Kasumi-1 (cell line): ENCODE measurements around the gene CCDC69.
"Not testable (repeated sequence)": the region's sequence is repeated elsewhere in the genome, so short reads cannot be mapped to it uniquely, and the experiment has no call there.

Experiments used
- DNase-seq, 2 experiments: peaks; one replicate each; lab custom pipeline; 2025; lab: John Stamatoyannopoulos, UW

The CCDC69 gene

DNA sequence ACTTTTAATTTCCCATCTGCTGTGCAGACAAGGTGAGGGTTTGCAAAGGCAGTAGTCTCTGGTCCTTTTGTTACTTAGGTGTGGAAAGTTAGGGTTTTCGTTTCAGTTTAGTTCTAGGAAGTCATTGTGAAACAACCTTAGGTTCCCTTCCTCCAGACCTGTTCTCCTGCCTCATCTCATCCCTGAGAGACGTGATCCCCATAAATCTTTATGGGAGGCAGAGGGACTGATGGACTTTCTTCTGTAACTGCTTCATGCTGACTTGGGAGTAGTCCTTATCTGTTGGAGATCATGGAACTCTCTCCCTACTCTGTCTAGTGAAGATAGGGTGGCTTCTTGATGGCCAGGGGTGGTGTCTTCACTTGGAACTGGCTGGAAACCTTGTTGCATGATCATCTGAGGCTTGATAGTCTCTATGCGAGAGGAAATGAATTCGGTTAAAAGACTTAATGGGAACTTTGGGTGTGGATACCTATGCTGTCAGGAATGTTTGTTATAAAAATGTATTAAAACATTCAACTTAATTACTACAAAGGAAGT is 21.9 kb upstream of the CCDC69 start:
- no peak for DNase-seq

DNA sequence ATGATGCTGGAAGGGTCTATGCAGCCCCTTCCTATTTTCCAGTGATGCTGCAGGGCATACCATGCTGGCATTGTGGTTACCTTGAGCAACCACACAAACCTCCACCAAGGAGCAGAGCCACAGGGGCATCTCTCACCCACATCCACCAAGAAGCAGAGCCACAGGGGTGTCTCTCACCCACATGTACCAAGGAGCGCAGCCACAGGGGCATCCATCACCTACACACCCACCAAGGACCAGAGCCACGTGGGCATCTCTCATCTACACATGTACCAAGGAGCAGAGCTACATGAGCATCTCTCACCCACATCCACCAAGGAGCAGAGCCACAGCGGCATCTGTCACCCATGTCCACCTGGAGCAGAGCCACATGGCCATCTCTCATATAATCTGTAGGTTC is 20.3 kb upstream of the CCDC69 start:
- no peak for DNase-seq

DNA sequence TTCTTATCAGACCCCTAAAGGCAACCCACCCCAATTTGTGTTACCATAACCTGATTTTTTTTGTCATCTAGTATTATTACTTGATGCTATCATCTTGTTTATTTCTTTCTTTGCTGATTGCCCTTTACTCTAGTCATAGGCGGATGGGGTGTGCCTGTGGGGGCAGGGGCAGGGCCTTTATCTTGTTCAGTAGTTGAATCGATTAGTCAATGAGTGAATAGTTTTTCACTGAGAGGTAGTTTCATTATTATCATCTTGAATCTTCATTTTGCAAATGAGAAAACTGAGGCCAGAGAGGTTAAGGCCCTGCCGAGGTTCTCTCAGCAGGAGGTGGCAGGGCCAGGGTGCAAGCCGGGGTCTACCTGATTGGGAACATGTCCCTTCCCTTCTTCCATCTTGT is 19.7 kb upstream of the CCDC69 start:
- no peak for DNase-seq

DNA sequence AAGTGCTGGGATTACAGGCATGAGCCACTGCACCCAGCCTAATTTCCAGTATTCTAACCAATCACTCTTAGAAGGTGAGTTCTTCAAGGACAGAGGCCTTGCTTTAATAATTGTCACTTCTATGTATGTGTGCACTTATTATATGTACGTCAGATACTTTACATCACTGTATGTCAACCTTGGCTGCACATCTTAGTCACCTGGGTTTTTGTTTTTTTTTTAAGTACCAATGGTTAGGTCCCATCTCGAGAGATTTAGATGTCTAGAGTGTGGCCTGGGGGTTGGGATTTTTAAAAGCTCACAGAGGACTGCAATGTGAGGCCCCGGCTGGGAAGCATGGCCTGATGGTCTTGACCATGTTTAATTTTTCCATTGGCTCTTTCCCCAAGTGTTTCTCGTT is 19.2 kb upstream of the CCDC69 start:
- DNase-seq = no peak

DNA sequence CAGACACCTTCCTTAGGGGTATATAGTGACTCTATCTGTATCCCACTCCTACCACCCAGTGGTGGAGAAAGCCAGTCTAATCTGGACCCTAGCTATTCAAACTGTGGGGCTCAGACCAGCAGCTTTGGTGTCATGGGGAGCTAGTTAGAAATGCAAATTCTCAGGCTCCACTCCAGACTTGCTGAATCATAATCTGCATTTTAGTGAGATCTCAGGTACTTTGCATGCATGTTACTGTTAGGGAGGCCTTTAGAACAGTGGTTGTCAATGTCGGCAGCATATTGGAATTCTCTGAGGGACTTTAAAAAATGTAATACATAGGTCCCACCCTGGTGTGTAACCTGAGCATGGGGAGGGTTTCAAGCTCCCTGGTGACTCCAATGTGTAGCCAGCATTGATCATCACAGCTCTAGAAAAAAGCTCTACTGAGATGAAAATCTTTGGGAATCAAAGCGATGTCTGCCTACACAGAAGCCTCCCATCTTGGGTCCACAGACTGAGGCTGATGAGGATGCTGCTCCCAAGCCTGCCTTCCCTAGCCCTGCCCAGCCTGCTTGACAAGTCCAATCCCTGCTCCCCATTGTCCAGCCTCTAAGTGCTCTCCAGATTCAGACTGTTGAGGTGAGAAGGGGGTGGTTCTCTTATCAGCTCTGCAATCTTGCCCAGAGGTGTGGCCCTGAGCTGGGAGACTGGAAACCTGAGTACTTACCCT is 17.2 kb upstream of the CCDC69 start:
- DNase-seq = no peak

DNA sequence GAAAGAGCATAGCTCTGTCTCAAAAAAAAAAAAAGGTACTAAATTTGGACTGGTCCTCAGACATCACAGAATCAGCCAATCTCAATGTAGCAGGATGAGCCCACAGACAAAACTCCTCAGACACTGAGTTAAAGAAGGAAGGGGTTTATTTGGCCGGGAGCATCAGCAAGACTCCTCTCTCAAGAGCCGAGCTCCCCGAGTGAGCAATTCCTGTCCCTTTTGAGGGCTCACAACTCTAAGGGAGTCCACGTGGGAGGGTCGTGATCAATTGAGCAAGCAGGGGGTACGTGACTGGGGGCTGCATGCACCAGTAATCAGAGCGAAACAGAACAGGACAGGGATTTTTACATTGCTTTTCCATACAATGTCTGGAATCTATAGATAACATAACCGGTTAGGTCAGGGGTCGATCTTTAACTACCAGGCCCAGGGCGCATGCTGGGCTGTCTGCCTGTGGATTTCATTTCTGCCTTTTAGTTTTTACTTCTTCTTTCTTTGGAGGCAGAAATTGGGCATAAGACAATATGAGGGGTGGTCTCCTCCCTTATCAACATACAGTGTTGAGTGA is 16.5 kb upstream of the CCDC69 start:
- not testable (repeated sequence) for DNase-seq

DNA sequence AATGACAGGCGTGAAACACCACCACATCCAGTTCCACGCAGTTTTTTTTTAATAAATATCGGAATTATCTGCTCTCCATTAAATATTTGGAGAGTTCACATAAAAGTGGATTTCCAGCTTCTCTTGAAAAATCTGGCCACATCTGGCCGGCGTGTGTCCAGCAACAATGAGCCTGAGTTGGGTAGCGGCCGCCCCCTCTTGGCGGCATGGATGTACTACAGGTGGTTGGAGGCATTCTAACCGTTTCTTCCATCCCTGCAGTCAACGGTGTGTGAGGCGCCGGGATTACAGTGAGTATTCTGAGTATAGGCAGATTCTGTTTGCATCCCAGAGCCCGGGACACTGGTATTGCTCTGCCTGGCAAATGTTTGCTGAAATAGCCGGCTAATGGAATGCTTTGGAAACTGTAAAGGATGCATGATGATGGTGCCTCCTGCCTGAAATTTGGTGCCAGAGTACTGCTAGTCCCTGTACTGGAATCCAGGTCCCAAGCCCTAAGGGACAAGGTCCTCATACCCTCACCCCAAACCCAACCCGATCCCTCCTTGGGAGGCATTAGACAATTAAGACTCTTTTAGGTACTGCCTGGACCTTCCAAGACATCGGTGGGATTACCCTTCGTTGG is 15.5 kb upstream of the CCDC69 start:
- DNase-seq = peak; percentile 60 to 62

DNA sequence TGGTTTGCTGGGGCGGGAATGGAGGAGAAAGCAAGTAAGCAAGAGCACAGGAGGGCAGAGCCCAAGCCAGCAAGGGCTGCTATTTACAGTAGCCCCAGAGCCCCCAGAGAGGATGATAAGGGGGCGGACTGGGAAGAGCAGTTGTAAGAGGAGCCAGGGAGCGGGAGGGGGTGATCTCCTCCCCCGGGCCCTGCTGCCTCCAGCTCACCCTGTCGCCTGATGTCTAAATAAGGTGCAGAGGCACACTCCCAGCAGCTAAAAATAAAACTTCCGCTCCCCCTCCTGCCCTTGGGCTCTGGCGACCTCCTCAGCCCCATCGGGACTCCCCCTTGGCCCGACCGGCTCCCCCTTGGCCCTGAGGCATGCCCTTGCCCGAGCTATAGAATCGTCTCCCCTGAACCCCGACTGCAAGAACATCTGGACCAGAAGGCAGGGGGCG is 14.4 kb upstream of the CCDC69 start:
- DNase-seq = peak; percentile 18 to 20

DNA sequence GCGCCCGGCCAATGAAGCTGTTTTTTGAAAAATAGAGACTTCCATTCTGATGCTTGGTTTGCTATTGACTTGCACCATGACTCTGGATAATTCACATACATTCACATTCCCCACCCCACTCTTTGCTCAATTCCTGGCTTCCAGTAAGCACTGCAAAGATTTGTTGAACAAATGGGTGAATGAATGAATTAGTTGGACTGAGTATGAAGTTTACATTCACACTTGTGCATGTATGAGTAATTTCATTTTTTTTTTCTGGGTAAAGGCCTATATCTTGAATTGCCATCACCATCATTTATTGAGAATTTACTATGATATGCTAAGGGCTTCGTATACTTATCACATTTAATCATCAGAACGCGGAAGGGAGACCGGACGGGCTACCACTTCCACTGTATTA is 13.8 kb upstream of the CCDC69 start:
- no peak for DNase-seq

DNA sequence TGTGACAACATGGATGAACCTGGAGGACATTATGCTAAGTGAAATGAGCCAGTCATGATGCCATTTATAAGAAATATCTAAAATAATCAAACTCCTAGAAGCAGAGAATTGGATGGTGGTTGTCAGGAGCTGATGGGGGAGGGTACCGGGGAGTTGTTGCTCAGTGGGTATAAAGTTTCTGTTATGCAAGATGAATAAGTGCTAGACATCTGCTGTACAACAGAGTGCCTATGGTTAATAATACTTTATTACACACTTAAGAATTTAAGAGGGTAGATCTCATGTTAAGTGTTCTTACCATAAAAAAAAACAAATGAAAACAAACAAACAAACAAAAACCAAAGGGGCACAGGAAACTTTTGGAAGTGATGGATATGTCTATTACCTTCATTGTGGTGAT is 13.0 kb upstream of the CCDC69 start:
- DNase-seq = no peak

DNA sequence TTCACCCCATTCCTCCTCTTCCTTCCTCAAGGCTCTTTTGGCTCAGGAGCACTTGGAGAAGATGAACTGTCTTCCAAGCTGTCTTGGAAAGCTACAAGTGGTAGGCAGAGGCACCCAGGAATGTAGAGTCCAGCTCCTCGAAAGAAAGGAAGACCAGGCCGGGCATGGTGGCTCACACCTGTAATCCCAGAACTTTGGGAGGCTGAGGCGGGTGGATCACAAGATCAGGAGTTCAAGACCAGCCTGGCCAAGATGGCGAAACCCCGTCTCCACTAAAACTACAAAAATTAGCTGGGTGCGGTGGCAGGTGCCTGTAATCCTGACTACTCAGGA is 11.3 kb upstream of the CCDC69 start:
- DNase-seq = not testable (repeated sequence)

DNA sequence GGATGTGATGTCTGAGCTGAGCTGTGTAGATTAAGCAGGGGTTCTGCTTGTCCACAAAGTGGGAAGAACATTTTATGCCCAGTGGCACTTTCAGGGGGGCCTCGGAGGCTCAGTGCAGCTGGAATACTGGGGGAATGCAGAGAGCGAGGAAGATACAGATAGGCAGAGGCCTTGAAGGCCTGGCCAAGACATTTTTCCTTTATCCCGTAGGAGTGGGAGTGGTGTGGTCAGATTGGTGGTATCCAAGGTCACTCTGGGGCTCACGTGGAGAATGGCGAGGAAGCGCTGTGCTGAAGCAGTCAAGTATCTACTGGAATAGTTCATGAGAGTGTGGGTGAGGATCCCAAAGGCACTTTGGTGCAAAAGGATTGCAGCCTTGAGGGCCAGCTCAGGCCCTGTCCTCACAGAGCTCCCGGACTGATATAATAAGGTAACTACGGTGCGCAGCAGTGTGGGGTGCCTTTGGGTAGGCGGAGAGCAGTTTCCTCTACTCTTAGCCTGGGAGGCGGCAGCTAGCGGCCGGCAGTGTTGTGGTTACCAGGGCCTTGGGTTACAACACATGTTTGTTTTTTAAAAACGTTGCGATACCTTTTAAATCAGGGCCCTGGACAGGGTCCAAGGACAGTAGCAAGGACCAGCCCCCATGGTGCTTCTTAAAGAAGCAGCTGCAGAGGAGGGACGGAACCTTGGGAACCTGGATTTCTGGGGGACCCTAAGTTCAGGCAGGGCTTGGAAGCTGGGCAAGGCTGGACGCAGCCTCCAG is 10.8 kb upstream of the CCDC69 start:
- no peak for DNase-seq

DNA sequence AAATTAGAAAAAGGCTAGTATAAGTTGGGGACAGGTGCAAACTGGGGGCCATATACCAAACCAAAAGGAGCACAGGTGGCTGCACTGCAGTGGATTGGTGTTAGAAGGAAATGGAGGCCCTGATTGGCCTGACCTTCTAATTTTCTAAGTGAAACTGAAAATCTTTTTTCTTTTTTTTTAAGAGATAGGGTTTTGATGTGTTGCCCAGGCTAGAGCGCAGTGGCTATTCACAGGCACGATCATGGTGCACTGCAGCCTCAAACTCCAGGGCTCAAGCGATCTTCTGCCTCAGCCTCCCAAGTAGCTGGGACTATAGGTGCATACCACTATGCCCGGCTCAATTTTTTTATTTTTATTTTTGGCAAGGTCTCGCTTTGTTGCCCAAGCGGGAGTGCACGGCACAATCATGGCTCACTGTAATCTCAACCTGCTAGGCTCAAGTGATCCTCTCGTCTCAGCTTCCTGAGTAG is 9.8 kb upstream of the CCDC69 start:
- DNase-seq = no peak

DNA sequence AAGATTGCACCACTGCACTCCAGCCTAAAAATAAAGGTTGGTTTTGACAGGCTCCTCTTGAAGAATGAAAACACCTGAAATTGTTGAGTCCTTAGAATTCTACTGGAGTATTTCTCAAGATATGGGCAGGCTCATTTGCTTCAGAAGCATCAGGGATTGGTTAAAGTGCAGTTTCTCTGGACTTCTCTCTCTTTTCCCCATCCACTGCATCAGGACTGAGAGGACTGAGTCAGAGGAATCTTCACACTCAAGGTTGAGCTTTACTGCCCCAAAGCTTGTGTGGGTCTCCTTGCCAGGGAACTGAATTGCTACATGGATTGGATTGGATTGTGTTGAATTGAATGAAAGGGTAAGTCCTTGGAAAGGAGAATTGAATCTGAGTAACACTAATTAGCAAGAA is 7.5 kb upstream of the CCDC69 start:
- DNase-seq = no peak

DNA sequence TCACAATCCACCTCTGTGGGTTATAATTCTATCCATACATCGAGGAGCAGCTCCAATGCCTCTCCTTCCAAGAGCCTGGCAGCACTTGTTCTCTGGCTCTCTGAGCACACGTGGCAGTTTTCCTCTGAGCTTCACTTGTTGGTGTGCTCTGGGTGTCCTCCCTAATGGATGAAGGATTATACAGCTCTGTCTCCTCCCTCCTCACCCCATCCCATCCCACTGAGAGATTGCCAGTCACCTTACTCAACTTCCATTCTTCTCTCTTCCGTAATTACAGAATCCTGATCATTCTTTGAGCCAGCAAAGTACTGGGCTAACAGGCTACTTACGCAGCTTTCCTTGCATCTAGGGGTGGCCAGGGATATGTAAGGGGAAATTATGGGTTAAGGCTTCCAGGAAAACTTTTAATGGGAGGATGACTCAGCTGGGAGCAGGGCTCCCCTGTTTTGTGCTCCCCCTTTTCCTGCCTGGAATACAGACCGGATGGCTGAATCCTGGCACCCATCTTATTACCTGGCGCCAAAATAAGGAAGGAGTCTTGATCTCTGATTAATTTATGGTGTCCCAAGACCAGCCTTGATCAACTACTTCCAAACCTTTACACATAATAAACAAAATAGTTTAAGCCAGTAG is 6.3 kb upstream of the CCDC69 start:
- DNase-seq = no peak

DNA sequence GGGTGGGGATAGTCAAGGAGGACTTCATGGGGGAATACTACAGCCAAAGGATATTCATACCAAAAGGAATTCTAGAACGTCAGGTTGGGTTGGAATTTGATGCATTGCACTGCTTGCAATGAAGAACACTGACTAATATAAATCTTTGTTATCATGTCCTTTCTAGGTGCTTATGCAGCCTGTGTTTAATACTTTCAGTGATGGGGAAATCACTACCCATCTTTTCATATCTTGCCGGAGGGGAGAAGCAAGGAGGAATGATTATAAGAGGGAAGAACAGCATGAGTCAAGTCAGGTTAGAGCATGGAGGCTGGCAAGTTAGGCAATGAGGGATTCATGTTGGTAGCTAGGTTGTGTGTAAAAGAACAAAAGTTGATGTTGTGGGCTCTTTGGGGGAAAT is 5.1 kb upstream of the CCDC69 start:
- DNase-seq = no peak

DNA sequence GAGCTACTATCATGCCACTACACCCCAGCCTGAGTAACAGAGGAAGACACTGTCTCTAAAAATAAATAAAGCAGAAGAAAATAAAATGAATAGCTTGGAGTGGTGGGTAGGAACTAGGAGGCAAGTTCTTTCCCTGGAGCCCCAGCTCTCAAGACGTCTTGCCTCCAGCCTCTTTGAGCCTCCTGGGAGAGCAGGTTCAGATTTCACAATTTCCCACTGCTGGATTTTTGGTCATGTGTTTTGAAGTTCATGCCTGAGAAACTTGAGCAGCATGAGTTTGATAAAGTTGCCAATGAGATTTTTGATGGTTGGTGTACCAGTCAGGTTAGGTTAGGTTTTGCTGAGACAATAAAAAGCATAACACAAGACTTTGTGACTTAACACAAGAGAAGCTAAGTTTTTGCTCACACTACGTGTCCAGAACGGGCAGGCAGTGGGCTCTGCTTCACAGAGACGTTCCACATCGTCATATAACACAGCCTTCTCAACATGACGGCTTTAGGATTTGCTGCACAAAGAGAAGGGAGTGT is 4.1 kb upstream of the CCDC69 start:
- DNase-seq = no peak

DNA sequence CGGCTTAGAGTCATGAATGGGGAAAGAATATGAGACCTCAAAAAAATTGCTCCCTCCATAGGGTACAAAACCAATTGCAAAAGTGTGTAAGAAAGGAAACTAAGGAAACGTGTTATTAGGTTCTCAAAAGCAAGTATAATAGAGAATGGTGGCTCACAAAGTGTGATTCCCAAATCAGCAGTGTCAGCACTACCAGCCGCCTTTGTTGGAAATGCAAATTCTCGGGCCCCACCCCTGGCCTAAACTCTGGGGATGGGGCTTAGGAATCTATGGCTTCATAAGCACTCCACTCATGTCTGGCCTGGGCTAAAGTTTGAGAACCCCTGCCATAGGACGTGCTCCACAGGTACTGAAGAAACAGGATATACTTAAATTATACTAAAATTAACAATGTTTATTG is 1.6 kb upstream of the CCDC69 start:
- DNase-seq = no peak

DNA sequence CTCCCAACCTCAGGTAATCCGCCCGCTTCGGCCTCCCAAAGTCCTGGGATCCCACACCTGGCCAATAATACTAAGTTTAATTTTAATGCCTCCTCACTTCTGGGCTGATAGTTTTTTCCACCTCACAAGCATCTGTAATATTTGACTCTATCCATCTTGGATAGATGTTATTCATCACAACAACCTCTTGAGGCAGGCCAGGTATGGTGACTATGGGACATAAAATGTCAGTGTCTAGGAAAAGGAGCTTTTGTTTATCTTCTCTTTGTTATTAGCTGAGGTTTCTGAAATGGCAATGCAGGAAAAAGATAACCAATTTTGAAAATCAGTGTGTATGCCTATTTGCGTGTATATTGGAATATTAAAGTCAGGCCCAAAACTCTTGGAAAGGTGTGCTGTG is 1.2 kb upstream of the CCDC69 start:
- DNase-seq = no peak

DNA sequence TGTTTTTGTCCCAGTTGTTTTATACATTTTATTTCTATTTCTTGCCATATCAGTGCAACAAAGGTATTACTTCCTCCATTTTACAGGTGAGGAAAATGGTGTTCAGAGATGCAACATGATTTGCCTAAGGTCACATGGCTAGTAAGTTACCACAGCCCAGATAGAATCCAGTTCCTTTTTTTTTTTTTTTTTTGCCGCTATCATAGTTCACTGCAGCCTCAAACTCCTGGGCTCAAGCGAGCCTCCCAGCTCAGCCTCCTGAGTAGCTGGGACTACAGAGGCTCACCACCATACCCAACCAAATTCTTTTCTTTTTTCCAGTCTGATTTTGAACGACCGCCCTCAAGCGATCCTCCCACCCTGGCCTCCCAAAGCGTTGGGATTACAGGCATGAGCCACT is 480 bp upstream of the CCDC69 start:
- peak in 1 of 2 experiments; percentile 54 for DNase-seq

DNA sequence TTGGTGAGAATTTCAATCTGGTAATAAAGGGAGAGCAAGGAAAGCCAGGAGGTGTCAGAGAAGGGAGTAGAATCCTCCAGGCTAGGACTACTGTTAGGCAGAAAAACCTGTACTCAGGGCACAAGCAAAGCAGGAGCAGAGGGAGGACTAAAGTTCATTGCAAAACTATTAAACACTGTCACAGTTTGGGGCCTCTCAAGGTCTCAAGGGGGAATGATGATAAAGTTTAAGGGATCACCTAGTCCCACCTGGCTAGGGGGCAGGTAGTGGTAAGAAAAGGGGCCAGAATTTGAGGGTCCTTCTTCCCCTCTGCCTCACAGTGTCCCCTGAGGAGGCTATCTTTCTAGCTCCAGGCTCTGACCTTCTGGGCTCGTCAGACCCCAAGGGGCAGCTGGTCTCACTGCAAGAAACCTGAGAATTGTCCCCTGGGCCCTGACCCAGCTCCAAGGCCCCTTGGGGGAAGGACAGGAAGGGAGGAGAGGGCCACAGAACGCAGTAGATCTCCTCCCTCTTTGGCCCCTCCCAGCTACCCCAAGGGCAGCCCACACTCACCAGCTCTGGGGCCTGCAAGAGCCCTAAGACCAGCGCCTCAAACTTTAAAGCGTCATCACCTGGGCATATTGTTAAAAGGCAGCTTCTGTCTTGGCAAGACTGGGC is 974 bp downstream of the CCDC69 start:
- DNase-seq = peak; percentile 52 to 64
